ENCODE data around the gene AGO1.

- TF ChIP-seq, protein P1, sequence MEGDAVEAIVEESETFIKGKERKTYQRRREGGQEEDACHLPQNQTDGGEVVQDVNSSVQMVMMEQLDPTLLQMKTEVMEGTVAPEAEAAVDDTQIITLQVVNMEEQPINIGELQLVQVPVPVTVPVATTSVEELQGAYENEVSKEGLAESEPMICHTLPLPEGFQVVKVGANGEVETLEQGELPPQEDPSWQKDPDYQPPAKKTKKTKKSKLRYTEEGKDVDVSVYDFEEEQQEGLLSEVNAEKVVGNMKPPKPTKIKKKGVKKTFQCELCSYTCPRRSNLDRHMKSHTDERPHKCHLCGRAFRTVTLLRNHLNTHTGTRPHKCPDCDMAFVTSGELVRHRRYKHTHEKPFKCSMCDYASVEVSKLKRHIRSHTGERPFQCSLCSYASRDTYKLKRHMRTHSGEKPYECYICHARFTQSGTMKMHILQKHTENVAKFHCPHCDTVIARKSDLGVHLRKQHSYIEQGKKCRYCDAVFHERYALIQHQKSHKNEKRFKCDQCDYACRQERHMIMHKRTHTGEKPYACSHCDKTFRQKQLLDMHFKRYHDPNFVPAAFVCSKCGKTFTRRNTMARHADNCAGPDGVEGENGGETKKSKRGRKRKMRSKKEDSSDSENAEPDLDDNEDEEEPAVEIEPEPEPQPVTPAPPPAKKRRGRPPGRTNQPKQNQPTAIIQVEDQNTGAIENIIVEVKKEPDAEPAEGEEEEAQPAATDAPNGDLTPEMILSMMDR (IDR thresholded peaks at IDR 0.05; ENCODE audit: poor library complexity, severe bottlenecking): no peak
- TF ChIP-seq EZH2 (IDR thresholded peaks at IDR 0.05; ENCODE audit: borderline replicate concordance, insufficient read depth, low read length, poor library complexity, severe bottlenecking) (no peak), EP300 (conservative IDR thresholded peaks at IDR 0.05; ENCODE audit: poor library complexity, severe bottlenecking) (no peak), TAF1 (IDR thresholded peaks at IDR 0.05; ENCODE audit: low read depth) (no peak), RAD21 (conservative IDR thresholded peaks at IDR 0.05) (no peak), REST (IDR thresholded peaks at IDR 0.05; ENCODE audit: borderline replicate concordance) (no peak)
These were observed 1.1 kb upstream of the AGO1 start for GRCh38 chr1:35881850-35882273.

Data from neural cell (in vitro differentiated cells).